GM12878 (cell line): ENCODE measurements around the gene LILRB5.
"Not testable (repeated sequence)": the region's sequence is repeated elsewhere in the genome, so short reads cannot be mapped to it uniquely, and the experiment has no call there.

Experiments
- BCL11A ChIP-seq: IDR thresholded peaks from 2 replicates; pipeline ENCODE4 v1.6.1; 2011; ENCODE audit warnings: low read depth, low read length
- EED ChIP-seq: sonication (generic); IDR thresholded peaks from 2 replicates; pipeline ENCODE4 v1.6.1; 2016; ENCODE audit warnings: antibody characterized with exemption, low read depth
- JUND ChIP-seq: IDR thresholded peaks from 2 replicates; pipeline ENCODE4 v1.6.1; 2012; ENCODE audit warnings: low read depth, mild to moderate bottlenecking, low read length, improper control_type of control experiment, moderate library complexity
- KLF5 ChIP-seq: fragments of 450-650 bp; IDR thresholded peaks from 2 replicates; pipeline ENCODE4 v1.6.1; 2014; ENCODE audit warnings: mild to moderate bottlenecking; ENCODE audit not compliant: partially characterized antibody
- YBX1 ChIP-seq: fragments of 450-650 bp; IDR thresholded peaks from 2 replicates; pipeline ENCODE4 v1.6.1; 2016; ENCODE audit warnings: antibody characterized with exemption
- TF ChIP-seq, protein P1 (sequence below): IDR thresholded peaks from 2 replicates; pipeline ENCODE4 v1.6.1; 2012; ENCODE audit warnings: low read depth, low read length, improper control_type of control experiment
- TF ChIP-seq, protein P2 (sequence below): fragments of 450-650 bp; IDR thresholded peaks from 2 replicates; pipeline ENCODE4 v1.6.1; 2016; ENCODE audit warnings: mild to moderate bottlenecking
- TF ChIP-seq, protein P3 (sequence below): IDR thresholded peaks from 2 replicates; pipeline ENCODE4 v1.6.1; 2011; ENCODE audit warnings: mild to moderate bottlenecking, low read depth, low read length, moderate library complexity; ENCODE audit not compliant: insufficient replicate concordance
- TF ChIP-seq, protein P4 (sequence below), 3 experiments: IDR thresholded peaks in 2 of 3; conservative IDR thresholded peaks in 1 of 3; 2 replicates each; pipeline ENCODE4 v1.5.1; 2011; ENCODE audit warnings: low read depth in 3 of 3, low read length in 3 of 3, mild to moderate bottlenecking in 3 of 3, control low read depth in 2 of 3, moderate library complexity in 2 of 3, inconsistent platforms in 1 of 3, mixed read lengths in 1 of 3; ENCODE audit not compliant: control insufficient read depth in 2 of 3, insufficient read depth in 1 of 3; ENCODE audit errors: extremely low read depth in 1 of 3

DNA sequence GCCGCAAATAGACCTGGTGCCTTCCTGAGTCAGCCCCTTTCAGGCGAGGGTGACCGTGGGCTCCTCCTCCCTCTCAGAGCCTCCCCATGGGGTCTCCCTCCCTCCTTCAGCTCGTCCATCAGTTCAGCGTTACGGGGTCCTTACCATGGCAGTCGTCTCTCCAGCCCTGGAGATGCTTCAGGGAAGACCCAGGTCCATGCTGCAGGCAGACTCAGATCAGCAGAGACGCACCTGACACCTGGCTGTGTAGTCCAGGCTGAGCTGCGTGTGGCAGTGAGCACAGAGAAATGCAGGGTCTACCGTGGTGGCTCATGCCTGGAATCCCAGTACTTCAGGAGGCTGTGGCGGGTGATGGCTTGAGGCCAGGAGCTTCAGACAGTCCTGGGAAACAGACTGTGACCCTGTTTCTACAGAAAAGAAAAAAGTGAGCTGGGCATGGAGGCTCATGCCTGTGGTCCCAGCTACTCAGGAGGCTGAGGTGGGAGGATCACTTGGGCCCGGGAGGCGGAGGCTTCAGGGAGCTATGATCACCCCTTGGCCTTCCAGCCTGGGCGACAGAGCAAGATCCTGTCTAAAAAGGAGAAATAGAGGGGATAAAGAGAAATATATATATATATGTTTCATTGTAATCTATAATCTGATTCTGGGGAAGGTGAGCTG, 33.7 kb downstream of the LILRB5 start:
- TF ChIP-seq, protein P1, sequence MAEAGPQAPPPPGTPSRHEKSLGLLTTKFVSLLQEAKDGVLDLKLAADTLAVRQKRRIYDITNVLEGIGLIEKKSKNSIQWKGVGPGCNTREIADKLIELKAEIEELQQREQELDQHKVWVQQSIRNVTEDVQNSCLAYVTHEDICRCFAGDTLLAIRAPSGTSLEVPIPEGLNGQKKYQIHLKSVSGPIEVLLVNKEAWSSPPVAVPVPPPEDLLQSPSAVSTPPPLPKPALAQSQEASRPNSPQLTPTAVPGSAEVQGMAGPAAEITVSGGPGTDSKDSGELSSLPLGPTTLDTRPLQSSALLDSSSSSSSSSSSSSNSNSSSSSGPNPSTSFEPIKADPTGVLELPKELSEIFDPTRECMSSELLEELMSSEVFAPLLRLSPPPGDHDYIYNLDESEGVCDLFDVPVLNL: not testable (repeated sequence)
- not testable (repeated sequence) for TF ChIP-seq YBX1, JUND, EED, KLF5, BCL11A
- TF ChIP-seq, protein P2, sequence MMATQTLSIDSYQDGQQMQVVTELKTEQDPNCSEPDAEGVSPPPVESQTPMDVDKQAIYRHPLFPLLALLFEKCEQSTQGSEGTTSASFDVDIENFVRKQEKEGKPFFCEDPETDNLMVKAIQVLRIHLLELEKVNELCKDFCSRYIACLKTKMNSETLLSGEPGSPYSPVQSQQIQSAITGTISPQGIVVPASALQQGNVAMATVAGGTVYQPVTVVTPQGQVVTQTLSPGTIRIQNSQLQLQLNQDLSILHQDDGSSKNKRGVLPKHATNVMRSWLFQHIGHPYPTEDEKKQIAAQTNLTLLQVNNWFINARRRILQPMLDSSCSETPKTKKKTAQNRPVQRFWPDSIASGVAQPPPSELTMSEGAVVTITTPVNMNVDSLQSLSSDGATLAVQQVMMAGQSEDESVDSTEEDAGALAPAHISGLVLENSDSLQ: not testable (repeated sequence)
- TF ChIP-seq, protein P3, sequence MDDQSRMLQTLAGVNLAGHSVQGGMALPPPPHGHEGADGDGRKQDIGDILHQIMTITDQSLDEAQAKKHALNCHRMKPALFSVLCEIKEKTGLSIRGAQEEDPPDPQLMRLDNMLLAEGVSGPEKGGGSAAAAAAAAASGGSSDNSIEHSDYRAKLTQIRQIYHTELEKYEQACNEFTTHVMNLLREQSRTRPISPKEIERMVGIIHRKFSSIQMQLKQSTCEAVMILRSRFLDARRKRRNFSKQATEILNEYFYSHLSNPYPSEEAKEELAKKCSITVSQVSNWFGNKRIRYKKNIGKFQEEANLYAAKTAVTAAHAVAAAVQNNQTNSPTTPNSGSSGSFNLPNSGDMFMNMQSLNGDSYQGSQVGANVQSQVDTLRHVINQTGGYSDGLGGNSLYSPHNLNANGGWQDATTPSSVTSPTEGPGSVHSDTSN: not testable (repeated sequence)
- TF ChIP-seq, protein P4, sequence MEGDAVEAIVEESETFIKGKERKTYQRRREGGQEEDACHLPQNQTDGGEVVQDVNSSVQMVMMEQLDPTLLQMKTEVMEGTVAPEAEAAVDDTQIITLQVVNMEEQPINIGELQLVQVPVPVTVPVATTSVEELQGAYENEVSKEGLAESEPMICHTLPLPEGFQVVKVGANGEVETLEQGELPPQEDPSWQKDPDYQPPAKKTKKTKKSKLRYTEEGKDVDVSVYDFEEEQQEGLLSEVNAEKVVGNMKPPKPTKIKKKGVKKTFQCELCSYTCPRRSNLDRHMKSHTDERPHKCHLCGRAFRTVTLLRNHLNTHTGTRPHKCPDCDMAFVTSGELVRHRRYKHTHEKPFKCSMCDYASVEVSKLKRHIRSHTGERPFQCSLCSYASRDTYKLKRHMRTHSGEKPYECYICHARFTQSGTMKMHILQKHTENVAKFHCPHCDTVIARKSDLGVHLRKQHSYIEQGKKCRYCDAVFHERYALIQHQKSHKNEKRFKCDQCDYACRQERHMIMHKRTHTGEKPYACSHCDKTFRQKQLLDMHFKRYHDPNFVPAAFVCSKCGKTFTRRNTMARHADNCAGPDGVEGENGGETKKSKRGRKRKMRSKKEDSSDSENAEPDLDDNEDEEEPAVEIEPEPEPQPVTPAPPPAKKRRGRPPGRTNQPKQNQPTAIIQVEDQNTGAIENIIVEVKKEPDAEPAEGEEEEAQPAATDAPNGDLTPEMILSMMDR (IDR thresholded peaks at IDR 0.05 in 2 of 3, conservative IDR thresholded peaks at IDR 0.05 in 1 of 3; ENCODE audit: control insufficient read depth in 2 of 3, extremely low read depth in 1 of 3, insufficient read depth in 1 of 3, low read depth in 3 of 3, low read length in 3 of 3): not testable (repeated sequence)
